Right renal cortex interstitium (tissue), 3 donors: Measurements from ENCODE around the gene MYH6. TPM values are rescaled to one million over a fixed set of nuclear protein-coding genes. Genes with fewer than 3 reads are reported as not detected.
"Not testable (repeated sequence)": the region's sequence is repeated elsewhere in the genome, so short reads cannot be mapped to it uniquely, and the experiment has no call there.

Source experiments
- DNase-seq, 3 donors: peaks; one replicate each; pipeline ENCODE4 v3.0.0-alpha.2; 2013; ENCODE audit warnings: low read depth in 3 of 3, low spot score in 2 of 3
- polyA plus RNA-seq, 3 donors: library from polyadenylated mRNA; unstranded; fragments of 120-200 nt; gene quantifications; one replicate each; pipeline ENCODE4 v1.2.1, GENCODE V29; 2013; ENCODE audit not compliant: insufficient read length in 3 of 3

MYH6 gene
- under 1 TPM; 0.18 to 0.21 (median 0.19) TPM for polyA plus RNA-seq

DNA sequence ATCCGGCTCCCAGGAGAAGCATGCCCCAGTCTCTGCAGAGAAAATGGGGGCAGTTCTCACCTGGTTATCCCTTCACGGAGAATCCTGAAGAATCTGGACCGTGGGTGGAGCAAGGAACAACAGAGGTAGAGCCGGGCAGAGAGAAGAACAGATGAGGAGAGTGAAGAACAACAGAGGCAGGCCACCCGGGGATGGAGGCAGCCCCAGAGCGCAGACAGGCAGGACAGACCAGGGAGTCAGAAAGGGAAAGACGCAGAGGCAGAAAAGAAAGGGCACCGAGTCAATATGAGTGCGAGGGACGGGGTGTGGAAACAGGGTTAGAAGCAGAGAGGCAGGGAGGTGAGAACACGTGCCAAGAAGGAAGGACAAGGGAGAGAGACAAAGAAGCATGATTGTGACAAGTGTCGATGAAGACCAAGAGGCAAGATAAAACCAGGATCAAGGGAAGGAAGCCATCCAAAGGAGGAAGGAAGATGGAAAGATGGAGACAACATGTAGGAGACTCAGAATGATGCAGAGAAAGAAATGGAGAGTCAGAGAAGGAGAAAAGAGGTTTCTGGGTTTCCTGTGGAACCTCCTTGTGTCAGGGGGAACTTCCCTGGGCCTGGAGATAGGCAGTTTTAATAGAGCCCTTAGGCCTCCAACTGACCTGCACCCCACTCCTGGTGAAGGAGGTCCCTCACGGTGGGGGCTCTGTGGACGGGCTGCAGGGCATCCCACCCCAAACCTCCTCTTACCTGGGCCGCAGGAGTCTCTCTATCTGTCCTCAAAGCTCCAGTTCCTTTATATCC is at the start of gene MYH6:
MYH6 (minus strand) TSS at position 758 of the 791 bp plus-strand sequence. CDS start 1,050 bp downstream, outside the sequence.
- DNase-seq = no peak

DNA sequence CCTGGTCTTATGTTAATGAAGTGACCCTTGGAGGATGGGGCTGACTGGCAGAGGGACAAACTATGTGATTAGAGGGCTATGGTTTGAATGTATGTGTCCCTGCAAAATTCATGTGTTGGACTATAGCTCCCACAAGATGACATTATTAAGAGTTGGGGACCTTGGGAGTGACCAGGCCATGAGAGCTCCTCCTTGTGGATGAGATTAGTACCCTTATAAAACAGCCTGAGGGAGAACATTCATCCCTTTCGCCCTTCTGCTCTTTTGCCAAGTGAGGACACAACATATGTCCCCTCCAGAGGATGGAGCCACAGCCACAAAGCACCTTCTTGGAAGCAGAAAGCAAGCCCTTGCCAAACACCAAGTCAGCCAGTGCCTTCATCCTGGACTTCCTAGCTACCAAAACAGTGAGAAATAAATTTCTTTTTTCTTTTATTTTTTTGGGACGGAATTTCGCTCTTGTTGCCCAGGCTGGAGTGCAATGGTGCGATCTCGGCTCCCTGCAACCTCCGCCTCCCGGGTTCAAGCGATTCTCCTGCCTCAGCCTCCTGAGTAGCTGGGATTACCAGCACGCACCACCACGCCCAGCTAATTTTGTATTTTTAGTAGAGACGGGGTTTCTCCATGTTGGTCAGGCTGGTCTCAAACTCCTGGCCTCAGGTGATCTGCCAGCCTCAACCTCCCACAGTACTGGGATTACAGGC is 49.0 kb upstream of the MYH6 start:
- DNase-seq = not testable (repeated sequence)

DNA sequence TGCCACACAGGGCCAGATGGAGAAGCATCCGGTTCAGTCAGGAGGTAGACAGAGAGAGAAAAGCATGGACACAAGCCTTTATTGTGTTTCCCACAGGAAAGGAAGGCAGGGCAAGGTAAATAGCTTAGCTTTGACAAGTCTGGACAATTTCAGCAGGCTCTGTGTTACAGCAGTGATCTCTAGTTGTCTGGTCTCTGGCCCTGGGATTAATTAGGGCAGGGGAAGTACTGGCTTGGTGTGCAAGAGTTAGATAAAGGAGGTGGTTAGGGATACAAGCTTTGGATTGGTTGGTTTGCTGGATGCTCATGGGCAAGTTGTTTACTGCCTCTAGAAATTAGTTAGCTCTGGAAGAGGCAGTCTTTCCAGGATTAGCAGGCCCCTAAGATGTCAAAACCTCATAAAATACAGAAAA is 46.4 kb upstream of the MYH6 start:
- DNase-seq = no peak

DNA sequence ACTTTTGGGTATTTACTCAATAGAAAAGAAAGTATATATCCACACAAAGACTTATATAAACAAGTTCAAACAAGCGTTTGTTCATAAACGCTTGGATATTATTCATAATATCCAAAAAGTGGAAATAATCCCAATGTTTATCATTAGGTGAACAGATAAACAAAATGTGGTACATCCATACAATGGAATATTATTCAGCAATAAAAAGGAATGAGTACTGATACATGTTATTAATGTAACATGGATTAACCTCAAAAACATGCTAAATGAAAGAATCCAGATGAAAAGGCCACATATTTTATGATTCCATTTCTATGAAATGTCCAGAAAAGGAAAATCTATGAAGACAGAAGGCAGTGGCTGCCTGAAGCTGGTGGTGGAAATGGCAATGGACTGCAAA is 44.2 kb upstream of the MYH6 start:
- DNase-seq = no peak

DNA sequence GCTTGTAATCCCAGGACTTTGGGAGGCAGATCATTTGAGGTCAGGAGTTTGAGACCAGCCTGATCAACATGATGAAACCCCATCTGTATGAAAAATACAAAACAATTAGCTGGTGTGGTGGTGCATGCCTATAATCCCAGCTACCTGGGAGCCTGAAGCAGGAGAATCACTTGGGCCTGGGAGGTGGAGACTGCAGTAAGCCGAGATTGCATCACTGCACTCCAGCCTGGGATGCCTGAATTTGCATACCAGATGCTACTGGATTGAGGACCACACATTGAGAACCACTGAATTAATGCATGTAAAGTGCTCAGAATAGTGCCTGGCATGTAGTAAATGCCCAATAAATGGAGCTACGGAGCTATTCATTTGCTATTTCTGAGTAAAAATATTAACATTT is 42.3 kb upstream of the MYH6 start:
- no peak for DNase-seq

DNA sequence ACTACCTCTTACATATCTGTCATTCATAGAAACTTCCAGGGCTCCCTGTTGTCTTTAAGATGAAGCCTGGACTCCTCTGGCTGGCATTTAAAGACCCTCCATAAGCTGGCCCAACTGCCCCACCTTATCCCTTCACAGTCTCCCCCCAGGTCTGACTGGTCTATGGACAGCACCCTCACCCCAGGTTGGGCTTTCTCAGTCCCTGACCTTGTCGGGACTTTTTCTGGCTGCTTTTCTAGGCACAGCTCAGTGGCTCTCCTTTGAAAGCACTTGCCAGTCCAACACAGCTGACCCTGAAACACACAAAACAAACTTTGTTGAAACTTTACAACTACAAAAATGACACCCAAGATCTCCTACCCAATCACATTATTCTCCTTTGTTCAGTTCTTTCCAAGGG is 41.2 kb upstream of the MYH6 start:
- no peak for DNase-seq

DNA sequence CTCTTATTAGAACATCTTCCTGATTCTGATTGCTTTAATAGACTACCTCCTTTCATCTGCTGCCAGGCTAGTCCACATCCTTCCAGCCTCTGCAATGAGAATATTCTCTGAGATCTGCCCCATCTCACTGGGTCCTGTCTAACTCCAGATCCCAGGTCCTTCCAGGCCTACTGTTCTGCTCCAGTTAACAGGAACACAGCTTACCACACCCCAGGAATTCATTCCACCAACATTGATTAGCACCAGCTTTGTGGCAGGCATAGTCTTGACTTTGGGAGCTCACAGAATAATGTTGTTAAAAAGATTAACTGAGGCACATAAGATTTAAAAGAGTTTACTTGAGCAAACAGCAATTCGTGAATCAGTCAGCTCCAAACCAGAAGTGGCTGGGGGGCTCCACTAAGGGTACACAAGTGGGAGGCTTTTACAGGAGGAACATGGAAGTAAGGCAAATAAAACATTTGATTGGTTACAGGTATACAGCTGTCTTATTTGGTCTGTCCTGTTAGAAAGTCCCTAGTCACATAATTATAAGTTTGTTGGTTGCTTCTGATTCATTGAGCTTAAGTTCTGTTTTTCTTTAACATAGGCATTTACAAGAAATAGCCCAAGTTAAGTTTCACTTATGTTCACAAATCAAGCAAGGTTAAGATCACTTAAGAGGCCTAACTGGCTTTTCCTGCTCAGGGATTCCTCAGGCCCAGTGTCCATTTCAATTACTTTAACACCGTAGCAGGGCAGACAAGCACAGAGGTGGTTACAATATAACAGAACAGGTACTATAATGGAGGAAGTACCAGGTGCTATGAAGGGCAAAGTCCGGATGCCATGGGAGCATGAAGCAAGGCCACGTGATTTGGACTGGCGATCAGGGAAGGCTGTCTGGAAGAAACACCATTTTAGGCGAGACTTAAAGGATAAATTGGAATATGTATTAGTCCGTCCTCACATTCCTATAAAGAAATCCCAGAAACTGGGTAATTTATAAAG is 39.6 kb upstream of the MYH6 start:
- no peak for DNase-seq

DNA sequence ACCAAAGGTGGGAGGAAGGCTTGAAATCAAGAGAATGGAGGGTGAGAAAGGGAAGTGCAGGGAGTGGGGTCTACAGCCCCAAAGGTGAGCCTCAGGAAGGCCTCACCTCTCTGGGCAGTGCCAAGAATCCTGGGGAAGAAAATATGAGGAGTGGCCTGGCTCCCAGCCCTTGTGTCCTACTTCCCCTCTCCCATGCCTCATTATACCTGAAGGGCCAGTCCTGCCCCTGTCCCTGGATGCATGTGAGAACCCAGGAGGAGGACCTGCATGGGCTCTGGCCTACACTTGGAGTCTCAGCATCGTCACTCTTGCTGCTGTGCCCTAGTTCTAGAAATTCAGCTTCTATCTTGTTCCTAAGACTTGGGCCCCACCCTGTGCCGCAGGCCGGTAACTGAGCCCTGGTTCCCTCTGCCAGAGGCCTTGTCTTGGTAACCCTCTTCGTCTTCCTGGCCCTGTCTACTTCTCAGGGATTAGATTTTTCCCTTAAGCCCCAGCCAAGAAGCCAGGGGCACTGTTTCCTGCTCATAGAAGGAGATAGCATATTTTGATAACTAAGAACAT is 38.3 kb upstream of the MYH6 start:
- DNase-seq = no peak

DNA sequence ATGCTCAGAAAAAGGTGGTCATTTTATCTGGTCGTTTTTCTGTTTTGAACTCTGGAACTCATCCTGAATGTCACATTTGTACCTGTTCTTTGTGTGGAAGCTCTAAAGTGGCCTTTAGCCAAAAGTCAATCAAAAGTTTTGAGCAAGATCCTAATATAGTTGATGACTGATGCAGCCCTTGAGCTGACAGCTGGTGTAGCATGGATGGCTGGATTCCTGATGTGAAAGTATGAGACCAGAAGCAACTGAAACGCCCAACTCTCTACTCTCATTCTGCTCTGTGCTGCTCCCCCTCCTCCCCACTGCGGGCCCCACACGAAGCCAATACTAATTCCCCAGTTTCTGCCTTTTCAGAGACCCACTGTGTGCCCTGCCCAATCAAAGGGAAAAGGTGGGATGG is 37.7 kb upstream of the MYH6 start:
- DNase-seq = no peak

DNA sequence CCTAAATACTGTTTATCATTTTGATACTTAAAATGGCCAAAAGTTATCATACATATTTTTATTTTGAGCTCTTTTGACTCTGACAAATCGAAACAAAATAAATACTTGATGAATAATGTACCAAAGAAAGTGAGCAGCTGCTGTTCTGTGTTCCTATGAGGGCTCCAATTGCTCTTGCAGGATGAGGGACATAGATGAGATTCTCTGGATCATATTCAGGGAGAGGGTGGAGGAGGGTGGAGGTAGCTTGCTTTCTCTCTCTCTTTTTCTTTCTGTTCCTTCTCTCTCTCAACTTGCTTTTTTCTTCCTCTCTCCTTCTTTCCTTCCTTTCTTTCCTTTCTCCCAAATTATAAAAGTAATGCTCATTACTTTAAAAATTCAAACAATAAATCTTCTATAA is 36.2 kb upstream of the MYH6 start:
- DNase-seq = no peak

DNA sequence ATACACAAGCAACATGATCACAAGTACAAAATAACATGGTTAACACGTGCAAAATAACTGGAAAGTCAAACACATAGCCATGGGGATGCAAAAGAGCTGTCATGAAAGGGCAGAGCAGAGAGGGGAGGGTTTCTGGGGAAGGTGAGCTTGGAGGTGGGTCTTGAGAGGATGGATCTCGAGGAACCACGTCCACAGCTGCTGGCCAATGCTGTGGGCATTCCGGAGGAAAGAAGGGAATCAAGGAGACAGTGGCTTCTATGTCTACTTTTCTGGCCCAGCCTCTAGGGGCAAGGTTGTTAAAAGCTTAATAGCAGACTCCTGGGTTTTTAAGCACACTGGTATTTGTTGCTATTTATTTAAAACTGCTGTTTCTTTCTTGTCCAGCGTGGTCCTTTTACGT is 35.8 kb upstream of the MYH6 start:
- no peak for DNase-seq

DNA sequence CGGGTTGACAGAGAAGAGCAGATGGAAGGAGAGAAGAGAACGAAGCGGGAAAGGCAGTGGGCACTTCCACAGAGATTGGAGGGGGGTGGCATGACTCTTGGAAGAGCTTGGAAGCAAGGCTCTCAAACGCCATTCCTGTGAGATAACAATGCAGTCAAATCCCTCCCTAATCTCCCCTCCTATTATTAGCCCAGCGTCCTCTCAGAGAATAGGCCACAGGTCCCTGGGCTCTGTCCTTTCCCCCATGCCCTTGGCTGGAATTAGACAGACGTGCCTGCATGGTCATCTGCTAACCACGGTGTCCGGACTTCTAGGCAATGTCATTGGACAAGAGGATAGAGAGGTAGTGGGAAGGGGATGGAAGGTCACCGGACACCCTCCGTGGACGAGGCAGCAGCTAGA is 35.3 kb upstream of the MYH6 start:
- no peak for DNase-seq

DNA sequence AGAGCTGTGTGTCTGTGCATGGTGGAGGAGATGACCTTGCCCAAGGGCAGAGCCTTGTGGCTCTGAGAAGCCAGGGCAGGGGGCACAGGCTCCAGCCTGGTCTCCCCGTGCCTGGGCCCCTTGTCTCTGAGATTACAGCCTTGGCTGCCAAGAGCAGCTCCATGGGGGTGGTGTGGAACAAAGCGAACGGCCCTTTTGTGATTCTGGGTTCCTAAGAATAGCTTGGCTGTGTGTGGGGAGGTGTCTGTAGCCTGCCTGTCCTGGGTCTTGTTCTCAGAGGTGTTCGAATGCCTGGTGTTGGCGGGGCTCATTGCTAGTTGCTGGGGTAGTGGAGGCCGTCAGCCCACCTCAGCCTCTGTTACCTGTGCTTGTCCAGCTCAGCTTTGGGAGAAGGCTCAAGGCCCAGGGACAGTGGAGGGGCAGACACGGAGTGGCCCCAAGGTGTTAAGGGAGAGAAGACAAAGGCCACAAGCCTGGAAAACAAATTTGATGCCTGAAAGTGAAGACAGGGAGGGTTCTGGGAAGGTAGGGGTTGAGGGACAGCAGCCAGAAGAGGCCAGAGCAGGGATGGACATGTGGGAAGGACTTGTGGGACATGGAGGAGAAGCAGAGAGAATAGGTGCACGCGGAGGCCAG is 34.8 kb upstream of the MYH6 start:
- no peak for DNase-seq

DNA sequence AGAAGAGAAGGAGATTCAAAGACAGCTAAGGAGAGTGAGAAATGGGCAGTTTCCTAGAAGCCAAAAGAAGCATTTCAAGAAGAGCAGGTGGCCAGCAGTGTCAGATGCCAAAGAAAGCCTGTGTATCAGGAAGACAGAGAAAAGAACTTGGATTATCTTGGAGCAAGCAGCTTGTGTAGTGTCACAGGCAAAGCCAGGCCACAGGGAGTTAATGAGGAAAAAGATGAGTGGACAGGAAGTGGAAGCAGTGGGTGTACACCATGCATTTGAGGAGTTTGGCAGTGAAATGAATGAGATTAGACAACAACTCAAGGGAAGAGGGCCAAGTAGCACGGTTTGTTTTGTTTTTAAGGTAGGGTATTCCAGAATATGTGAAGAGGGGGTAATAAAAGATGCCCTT is 33.0 kb upstream of the MYH6 start:
- no peak for DNase-seq

DNA sequence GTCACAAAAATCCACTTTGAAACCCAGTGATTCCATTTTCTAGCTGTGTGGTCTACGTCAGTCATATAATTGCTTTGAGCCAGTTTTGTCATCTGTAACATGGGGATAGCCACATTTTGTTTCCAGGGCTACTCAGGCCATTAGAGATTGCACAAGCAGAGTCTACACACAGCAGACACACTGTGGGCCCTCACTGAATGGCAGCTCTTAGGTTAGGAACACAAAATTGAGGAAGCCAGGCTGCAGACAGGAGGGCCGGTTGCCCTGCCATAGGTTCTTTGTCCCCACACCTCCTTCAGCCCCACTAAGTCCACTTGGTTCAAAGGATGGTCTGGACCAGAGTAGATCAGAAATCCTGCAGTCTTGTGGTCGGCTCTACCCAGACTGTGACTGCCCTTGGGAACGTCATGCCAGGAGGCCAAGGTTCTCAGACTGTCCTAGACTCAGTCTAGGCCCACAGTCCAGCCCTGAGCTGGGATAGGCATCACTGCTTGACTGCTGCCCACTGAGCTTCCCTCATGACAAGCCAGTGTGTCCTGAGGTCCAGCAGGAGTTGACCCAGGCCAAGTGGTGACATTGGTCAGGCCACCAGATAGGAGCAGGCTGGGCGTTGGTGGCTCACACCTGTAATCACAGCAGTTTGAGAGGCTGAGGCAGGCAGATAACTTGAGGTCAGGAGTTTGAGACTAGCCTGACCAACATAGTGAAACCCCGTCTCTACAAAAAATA is 31.2 kb upstream of the MYH6 start:
- no peak for DNase-seq

DNA sequence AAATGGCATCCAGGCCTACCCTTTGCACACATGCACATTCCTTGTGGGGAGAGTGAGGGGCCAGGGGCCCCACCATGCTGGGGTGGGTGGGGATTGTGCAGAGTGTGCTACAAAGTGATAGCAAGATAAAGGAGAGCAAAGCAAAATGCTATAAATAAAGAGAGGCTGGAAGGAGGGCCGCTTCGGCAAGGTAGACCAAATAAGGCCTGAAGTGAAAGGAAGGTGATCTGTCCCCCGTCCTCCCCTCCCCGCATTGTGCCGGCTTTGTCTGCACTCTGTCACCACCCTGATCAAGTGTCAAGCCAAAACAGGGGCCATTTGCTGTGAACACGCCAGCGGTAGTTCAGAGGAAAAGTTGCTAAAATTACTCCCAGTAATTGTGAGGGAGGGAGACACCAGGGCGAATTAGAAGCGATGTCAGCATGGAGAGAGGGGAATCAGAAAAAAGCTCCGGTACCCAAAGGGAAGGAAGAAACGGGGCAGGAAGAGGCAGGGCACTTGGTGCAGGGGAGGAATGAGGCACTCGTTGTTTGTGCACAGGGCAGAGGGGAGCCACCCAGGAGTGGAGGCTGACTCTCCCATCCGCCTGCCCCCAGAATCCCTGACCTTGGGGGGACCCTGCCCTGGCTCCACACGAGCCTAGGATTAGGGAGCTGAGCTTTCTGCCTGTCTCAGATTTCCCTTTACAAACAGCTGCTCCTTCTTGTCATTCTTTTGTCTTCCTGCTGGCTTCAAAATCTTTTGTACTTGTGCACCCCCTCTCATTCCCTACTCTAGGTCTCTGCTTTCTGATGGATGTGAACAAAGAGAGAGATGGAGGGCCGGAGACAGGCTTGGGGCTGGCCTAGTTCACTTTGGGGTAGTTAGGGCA is 30.3 kb upstream of the MYH6 start:
- no peak for DNase-seq

DNA sequence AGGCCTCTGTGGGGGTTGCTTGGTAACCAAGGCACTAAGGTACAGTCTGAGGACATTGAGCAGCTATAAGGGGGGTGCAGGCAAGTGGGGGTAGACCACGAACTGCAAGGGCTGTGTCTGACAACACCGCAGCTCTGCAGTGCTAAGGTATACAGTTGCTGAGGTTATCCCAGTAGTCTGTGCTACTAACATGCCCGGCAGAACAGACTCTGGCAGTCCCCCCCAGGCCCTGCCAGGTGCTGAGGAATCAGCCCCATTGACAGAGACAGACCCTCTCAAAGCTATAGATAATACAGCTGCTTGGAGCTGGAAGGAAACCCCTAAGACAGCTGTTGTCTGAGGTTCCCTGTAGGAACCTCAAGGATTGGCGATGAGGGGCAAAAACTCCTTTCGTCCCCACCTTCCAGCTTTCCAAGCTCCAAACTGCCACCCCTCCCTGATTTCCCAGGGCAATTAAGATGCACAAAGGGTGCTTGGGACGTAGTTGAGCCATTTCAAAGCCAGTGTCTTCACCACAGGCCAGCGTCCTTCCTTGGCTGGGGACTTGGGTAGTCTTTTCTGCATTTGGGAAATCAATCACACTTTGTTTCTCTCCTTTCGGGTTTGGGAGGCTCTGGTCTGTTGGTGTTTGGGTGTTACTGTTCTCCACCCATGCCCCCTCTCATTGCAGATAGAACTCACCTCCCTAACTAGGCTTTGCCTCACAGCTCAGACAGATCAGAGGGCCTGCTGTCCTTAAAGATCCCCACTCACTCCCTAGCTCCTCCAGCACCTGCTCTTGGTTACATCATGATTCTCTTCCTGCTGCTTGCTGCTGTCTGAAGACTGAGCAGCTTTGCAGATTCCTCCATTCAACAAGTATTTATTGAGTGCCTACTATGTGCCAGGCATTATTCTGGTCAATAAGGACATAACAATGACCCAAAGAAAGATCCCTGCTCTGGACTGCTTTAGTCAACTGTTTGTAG is 29.3 kb upstream of the MYH6 start:
- no peak for DNase-seq
